Measurements from ENCODE around the gene SUPT3H. TPM values are rescaled to one million over a fixed set of nuclear protein-coding genes. Genes with fewer than 3 reads are reported as not detected.
A peak's percentile ranks its signal among the peaks of the same experiment; 100 is the strongest.

SUPT3H gene
- total RNA-seq, 1 donor from 2014 or later: 4.9 TPM

- no peak for TF ChIP-seq CTCF (IDR thresholded peaks at IDR 0.05)
Measured at GRCh38 chr6:45400021-45400420, 22.3 kb upstream of the SUPT3H start.

GRCh38 chr6:45398075-45398813 lies 20.5 kb upstream of the SUPT3H start:
- Histone ChIP-seq H3K36me3 (no peaks in the 10 kb centered on the region), H3K4me1 (no peaks in the 10 kb centered on the region), H3K27ac (no peak overlapping the region), H3K27me3 (no peaks in the 10 kb centered on the region), H3K4me3 (no peak overlapping the region), H3K9me3 (no peaks in the 10 kb centered on the region)
- no peak for TF ChIP-seq CTCF (IDR thresholded peaks at IDR 0.05)
- no peak for DNase-seq
- intact Hi-C loops (cut with DNase I): no loop called here
- no peak for ATAC-seq

More at GRCh38 chr6:45400021-45400420, 22.3 kb upstream of the SUPT3H start:
- no peak for ATAC-seq
- H3K4me1 ChIP-seq: no peaks in the 10 kb centered on the region
- intact Hi-C loops (cut with DNase I): no loop called here
- DNase-seq: no peak
- no peaks in the 10 kb centered on the region for H3K9me3 ChIP-seq
- no peaks in the 10 kb centered on the region for H3K27me3 ChIP-seq
- H3K4me3 ChIP-seq: no peak overlapping the region
- H3K36me3 ChIP-seq: no peaks in the 10 kb centered on the region
- H3K27ac ChIP-seq: no peak overlapping the region

DNA sequence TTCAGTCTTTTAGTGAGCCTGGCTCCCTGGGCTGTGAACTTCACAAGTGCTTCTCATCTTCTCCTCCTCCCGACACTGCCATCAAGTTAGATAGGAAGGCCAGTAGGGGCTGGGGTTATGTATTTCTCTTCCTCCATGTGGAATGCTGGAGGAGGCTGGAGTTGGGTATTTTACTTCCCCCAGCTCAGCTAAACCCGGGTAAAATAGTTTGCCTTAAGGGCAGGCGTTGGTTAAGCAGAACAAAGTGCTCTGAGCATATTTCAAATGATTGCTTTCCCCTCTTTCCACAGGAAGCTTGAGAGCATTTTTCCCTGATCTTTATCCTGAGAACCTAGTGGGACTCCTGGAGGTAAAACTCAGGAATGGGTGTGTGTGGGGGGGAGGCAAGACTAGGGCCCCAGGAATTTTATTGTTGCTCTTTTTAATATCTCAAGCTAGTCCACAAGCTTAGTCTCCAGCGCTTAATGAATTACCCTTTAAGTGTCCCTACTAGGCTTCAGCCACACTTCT lies 16.9 kb upstream of the SUPT3H start:
- DNase-seq (no peak), ATAC-seq (no peak)
- Histone ChIP-seq H3K27ac (no peak overlapping the region), H3K4me3 (no peak overlapping the region), H3K27me3 (no peaks in the 10 kb centered on the region), H3K9me3 (no peaks in the 10 kb centered on the region), H3K4me1 (no peaks in the 10 kb centered on the region), H3K36me3 (no peaks in the 10 kb centered on the region)
- no peak for TF ChIP-seq CTCF (IDR thresholded peaks at IDR 0.05)
- intact Hi-C loops (cut with DNase I): no loop called here

- ATAC-seq (peak; percentile 62), DNase-seq (no peak)
- H3K27ac ChIP-seq: no peak overlapping the region
- no peaks in the 10 kb centered on the region for H3K4me1 ChIP-seq
- no peak overlapping the region for H3K4me3 ChIP-seq
- no peaks in the 10 kb centered on the region for H3K36me3 ChIP-seq
- H3K9me3 ChIP-seq: no peaks in the 10 kb centered on the region
- TF ChIP-seq CTCF (IDR thresholded peaks at IDR 0.05): no peak
- intact Hi-C loops (cut with DNase I): no loop called here
- no peaks in the 10 kb centered on the region for H3K27me3 ChIP-seq
Measured at GRCh38 chr6:45388328-45388727, 10.6 kb upstream of the SUPT3H start.

GRCh38 chr6:45387236-45387635 lies 9.5 kb upstream of the SUPT3H start:
- DNase-seq (no peak), ATAC-seq (no peak)
- Histone ChIP-seq H3K9me3 (no peaks in the 10 kb centered on the region), H3K27me3 (no peaks in the 10 kb centered on the region), H3K36me3 (no peaks in the 10 kb centered on the region), H3K4me1 (no peaks in the 10 kb centered on the region), H3K4me3 (no peak overlapping the region), H3K27ac (no peak overlapping the region)
- no peak for TF ChIP-seq CTCF (IDR thresholded peaks at IDR 0.05)
- intact Hi-C loops (cut with DNase I): no loop called here
